ENCODE results near the gene RAC2. TPM values are rescaled to one million over a fixed set of nuclear protein-coding genes. Genes with fewer than 3 reads are reported as not detected.

The RAC2 gene
- total RNA-seq = 100 to 1,000 TPM; 834 to 907 TPM

DNA sequence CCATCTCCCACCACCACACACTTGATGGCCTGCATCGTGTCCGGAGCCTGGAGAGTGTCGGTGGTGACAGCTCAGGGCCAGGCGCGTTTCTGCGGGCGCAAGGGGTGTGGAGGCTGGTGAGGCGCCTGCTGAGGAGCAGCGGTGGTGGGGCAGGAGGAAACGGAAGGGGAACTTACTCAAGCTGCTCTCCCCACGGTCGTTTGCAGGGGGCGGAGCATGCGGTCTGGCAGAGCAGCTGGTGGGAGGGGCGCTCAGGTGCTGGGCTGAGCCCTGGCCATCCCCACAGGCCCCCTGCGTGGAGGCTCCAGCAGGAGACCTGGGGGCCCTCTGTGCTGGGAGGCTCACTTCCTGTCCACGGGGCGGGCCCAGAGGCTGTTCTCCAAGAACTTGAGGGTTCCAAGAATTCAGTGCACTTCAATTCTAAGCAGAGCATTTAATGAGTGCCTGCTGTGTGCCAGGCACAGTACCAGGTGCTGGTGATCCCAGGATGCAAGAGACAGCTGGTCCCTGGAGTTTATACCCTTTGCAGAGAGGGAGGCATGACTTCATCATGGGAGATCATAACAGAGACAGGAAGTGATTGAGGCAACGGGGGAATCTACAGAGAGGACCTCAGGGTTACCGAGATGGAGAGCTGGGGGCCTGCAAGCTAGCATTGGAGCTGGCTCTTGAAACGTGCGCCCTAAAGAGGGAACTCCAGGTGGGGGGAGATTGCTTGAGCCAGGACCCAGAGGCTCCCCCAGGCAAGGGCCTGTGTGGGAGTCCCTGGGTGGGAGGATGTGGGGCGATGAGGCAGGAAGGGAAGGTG is at the start of gene RAC2:
Gene RAC2 (minus strand): TSS at position 156 of the 808 bp plus-strand sequence. CDS start 121 bp downstream, at position 35.
- H3K4me3 Mint-ChIP-seq = peak within 1 kb of the TSS; percentile 100
- no peaks in the 10 kb centered on the region for H3K27me3 Mint-ChIP-seq
- peaks cover 49% of the 10 kb centered on the region for H3K4me1 Mint-ChIP-seq
- DNase-seq = peak; percentile 97
- H3K36me3 Mint-ChIP-seq = peaks cover 41% of the 10 kb centered on the region
- peak within 1 kb of the TSS; percentile 98 for H3K27ac Mint-ChIP-seq
- CTCF ChIA-PET = interaction anchor here (0.8 to 9.9 kb wide), 23 partner anchors 9 to 322 kb away, joined by 3 to 112 read pairs (median 5); partner anchors contain the start of genes CYTH4 and MFNG
- ATAC-seq = peak; percentile 60
- no peaks in the 10 kb centered on the region for H3K9me3 Mint-ChIP-seq (ENCODE audit: low read depth)

DNA sequence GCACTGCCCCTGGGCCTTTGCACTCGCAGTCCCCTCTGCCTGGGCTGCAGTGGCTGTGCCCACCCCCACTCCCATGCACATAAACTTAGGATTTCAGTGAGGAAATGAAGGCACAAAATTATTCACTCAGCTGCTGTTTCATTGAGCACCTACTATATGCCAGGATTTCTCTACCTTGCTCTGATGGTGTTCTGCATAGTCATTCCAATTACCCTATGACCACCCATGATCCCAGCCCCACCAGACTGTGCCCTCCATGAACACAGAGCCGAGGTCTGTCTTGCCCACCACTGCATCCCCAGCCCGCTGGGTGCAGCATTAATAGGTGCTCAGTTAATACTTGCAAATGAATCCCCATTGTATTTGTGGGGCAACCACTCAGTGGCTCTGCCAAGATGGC is 49.1 kb upstream of the RAC2 start:
- H3K27ac Mint-ChIP-seq = no peak overlapping the region
- no peaks in the 10 kb centered on the region for H3K9me3 Mint-ChIP-seq (ENCODE audit: low read depth)
- ATAC-seq (no peak), DNase-seq (no peak)
- H3K4me3 Mint-ChIP-seq = no peak overlapping the region
- CTCF ChIA-PET = no interaction called here
- peaks cover 72% of the 10 kb centered on the region for H3K36me3 Mint-ChIP-seq
- H3K27me3 Mint-ChIP-seq = no peaks in the 10 kb centered on the region
- peaks cover 56% of the 10 kb centered on the region for H3K4me1 Mint-ChIP-seq

DNA sequence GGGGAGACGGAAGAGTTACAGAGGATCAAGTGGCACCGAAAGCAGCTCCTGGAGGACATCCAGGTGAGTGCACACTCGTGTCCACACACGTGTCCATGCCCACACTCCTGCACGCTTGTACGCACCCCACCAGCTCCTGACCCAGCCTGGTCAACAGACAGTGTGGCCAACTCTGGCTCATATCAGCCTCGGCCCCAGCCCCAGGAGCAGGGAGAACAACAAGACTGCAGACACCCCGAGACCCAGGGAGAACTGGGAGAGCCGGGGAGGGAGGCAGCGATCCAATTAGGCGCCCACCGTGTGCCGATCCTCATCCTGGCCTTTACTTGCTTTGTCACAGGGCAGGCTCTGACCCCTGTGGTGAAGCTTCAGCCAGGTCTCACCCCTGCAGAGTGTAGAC is 48.6 kb upstream of the RAC2 start:
- CTCF ChIA-PET = no interaction called here
- Mint-ChIP-seq H3K4me1 (peaks cover 57% of the 10 kb centered on the region), H3K27me3 (no peaks in the 10 kb centered on the region), H3K27ac (no peak overlapping the region), H3K9me3 (ENCODE audit: low read depth) (no peaks in the 10 kb centered on the region), H3K4me3 (no peak overlapping the region), H3K36me3 (peaks cover 74% of the 10 kb centered on the region)
- ATAC-seq (no peak), DNase-seq (no peak)

DNA sequence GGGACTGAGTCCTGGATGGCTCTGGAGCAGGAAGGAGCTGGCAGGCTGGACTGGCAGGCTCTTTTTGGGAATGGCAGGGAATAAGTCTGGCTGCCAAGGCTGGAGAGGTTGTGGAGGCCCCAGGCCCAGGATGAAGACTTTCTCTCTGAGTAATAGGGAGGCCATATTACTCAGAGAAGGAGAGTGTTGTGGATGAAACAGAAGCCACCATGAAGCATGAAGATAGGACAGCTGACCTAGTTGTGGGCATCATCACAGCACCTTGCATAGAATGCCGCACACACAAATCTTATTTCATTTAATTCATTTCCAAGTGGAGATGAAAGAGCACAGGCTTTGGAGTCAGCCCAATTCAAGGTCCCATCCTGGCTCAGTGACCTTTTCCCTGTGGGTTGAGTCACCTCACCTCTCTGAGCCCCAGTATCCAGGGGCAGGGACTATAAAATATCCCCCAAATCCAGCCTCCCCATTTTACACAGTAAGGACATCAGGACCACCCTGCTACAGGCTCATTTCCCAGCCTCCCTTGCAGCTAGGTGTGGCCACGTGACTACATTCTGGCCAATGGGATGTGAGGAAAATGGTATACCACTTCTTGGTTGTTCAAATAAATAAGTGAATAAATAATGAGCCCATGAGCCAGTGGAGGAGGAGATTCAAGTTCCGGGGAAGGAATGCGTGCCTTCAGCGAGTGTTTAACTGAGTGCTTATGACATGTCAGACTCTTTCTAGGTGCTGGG is 47.7 kb upstream of the RAC2 start:
- H3K4me3 Mint-ChIP-seq = no peak overlapping the region
- no peaks in the 10 kb centered on the region for H3K9me3 Mint-ChIP-seq (ENCODE audit: low read depth)
- ATAC-seq = no peak
- peaks cover 76% of the 10 kb centered on the region for H3K36me3 Mint-ChIP-seq
- no peak for DNase-seq
- H3K4me1 Mint-ChIP-seq = peaks cover 62% of the 10 kb centered on the region
- H3K27me3 Mint-ChIP-seq = no peaks in the 10 kb centered on the region
- CTCF ChIA-PET = no interaction called here
- H3K27ac Mint-ChIP-seq = no peak overlapping the region

DNA sequence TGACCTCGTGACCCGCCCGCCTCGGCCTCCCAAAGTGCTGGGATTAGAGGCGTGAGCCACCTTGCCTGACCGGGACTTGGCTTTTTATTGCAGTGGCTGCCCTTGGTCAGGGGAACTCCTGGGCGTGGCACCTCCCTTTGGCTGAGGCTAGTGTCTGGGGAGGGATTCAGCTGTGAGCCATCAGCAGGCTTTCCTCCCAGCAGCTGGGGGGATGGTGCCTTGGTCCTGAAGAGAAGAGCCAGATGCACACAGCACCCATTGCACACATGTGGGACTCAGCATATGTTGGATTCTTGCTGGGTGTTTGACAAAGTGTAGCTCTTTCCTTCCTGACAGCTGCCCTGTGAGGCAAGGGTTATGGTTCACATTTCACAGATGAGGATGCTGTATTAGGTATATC is 46.7 kb upstream of the RAC2 start:
- CTCF ChIA-PET = interaction anchor here (1.0 kb wide), 1 partner anchor 24 kb away, joined by 3 read pairs; no protein-coding TSS in a partner anchor
- DNase-seq = no peak
- H3K27ac Mint-ChIP-seq = no peak overlapping the region
- H3K4me1 Mint-ChIP-seq = peaks cover 71% of the 10 kb centered on the region
- no peak overlapping the region for H3K4me3 Mint-ChIP-seq
- no peaks in the 10 kb centered on the region for H3K9me3 Mint-ChIP-seq (ENCODE audit: low read depth)
- ATAC-seq = no peak
- H3K27me3 Mint-ChIP-seq = no peaks in the 10 kb centered on the region
- H3K36me3 Mint-ChIP-seq = peaks cover 83% of the 10 kb centered on the region

DNA sequence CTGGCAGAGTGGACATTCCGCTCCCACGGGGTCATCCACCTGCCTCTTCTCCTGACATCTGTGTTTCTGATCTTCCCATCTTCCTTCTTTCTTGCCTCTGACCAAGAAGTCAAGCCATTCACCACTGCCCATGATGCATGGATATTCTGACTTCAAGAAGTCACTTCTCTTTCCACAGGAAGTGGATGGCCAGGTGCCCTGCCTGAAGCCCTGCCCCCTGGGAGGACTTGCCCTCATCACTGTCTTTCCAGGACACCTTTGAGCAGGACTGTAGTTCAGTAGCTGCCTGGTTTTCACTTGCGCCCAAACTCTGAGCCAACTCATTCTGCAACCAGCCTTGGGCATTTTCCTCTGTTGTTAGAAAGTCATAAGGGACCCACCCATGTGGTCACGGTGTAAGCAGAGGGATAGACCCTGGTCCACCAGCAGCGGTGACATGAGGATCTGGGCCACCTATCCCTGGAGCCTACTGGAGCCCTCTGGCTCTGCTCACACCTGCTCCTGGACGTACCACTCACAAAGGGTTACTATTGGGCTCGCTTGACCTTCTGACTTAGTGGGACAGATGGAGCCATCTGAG is 45.2 kb upstream of the RAC2 start:
- Mint-ChIP-seq H3K27me3 (no peaks in the 10 kb centered on the region), H3K4me1 (peaks cover 68% of the 10 kb centered on the region), H3K4me3 (no peak overlapping the region), H3K27ac (peak overlapping the region; percentile 26), H3K9me3 (ENCODE audit: low read depth) (no peaks in the 10 kb centered on the region), H3K36me3 (peaks cover 82% of the 10 kb centered on the region)
- CTCF ChIA-PET = interaction anchor here (1.4 kb wide), 1 partner anchor 20 kb away, joined by 3 read pairs; no protein-coding TSS in a partner anchor
- DNase-seq (no peak), ATAC-seq (no peak)

DNA sequence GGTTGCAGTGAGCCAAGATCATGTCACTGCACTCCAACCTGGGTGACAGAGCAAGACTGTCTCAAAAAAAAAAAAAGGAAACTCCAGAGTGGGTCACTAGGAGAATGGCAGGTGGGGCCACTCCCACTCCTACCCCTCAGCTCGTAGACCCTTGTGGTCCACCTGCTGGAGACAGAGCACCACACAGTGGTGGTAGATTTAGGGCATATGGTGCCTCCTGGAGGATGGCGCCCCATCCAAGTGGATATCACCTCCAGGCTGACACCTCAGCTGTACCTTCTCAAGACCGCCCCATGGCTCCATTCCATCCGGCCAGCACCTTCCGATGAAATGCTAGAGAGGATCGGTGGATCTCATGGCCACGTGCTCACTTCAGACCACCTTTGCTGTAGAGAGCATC is 44.5 kb upstream of the RAC2 start:
- Mint-ChIP-seq H3K4me3 (no peak overlapping the region), H3K4me1 (peaks cover 70% of the 10 kb centered on the region), H3K27me3 (no peaks in the 10 kb centered on the region), H3K9me3 (ENCODE audit: low read depth) (no peaks in the 10 kb centered on the region), H3K36me3 (peaks cover 83% of the 10 kb centered on the region), H3K27ac (no peak overlapping the region)
- CTCF ChIA-PET = no interaction called here
- ATAC-seq (no peak), DNase-seq (no peak)

DNA sequence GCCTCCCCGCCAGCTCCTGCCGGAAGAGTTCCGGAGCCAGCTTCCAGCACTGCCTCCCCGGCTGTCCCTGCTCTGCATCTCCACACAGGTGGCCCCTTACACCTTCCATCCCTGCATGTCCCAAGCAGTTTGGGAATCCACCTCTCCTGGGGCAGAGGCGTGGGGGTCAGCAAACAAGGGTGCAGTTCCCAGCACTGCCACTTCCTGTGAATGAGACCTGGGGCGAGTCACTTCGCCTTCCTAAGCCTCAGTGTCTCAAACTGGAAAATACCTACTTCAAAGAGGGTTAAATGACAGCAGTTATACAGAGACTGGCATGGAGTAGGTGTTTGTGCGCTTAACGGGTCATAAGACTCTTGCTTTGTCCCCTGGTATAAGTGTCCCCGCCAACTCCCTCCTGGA is 43.5 kb upstream of the RAC2 start:
- Mint-ChIP-seq H3K4me3 (no peak overlapping the region), H3K9me3 (ENCODE audit: low read depth) (no peaks in the 10 kb centered on the region), H3K4me1 (peaks cover 66% of the 10 kb centered on the region), H3K27ac (peak overlapping the region; percentile 27), H3K36me3 (peaks cover 82% of the 10 kb centered on the region), H3K27me3 (no peaks in the 10 kb centered on the region)
- ATAC-seq (no peak), DNase-seq (no peak)
- CTCF ChIA-PET = interaction anchor here (1.1 to 1.8 kb wide), 3 partner anchors 9 to 50 kb away, joined by 3 to 8 read pairs (median 3); no protein-coding TSS in a partner anchor

DNA sequence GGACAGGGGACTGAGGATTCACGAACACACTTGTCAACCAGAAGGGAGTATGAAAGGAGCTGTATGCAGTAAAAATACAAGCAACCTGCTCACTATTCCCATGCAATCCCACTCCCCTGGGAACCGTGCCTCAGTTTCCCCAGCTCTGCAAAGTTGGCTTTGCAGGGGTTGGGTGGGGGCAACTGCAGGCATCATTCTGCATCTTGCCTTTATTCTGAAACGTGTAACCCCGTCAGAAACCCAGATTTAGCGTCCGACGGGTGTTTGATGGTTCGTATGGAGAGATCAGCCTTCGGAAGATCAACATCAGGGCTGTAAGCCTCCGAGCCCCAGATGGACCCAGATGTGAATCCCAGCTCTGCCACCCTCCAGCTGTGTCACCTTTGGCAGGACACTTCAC is 41.9 kb upstream of the RAC2 start:
- CTCF ChIA-PET = interaction anchor here (1.1 to 3.5 kb wide), 4 partner anchors 10 to 19 kb away, joined by 3 to 17 read pairs (median 6); no protein-coding TSS in a partner anchor
- peaks cover 67% of the 10 kb centered on the region for H3K36me3 Mint-ChIP-seq
- ATAC-seq = no peak

DNA sequence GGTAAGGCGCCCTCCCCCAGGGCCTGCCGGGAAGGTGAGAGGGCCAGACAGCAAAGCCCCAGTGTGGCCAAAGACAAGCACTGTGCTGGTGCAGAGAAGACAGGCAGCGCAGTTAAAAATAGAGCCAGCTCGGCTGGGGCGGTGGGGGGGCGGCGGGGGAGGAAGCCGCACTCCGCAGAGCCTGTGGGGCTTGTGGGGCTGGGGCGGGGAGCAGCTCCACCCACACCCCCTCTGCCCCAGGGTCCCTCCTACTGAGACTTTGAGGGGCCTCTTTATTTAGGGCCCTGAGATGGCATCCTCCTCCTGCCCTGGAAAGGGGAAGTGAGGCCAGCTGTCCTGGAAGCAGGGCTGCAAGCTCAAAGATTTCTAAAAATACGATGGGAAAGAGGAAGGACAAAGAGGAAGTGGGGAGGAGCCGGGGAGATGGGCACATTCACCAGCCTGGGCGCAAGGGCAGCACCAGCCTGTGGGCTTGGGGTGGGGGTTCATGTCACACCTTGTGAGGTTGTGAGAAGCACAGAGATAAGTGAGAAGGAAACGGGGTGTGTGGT is 40.8 kb upstream of the RAC2 start:
- peaks cover 66% of the 10 kb centered on the region for H3K4me1 Mint-ChIP-seq
- CTCF ChIA-PET = interaction anchor here (0.8 to 3.5 kb wide), 7 partner anchors 11 to 144 kb away, joined by 3 to 17 read pairs (median 3); no protein-coding TSS in a partner anchor
- no peaks in the 10 kb centered on the region for H3K27me3 Mint-ChIP-seq
- DNase-seq (peak; percentile 60), ATAC-seq (peak; percentile 43)
- peak overlapping the region; percentile 98 for H3K27ac Mint-ChIP-seq
- H3K36me3 Mint-ChIP-seq = peaks cover 57% of the 10 kb centered on the region
- H3K4me3 Mint-ChIP-seq = peak overlapping the region; percentile 100
- no peaks in the 10 kb centered on the region for H3K9me3 Mint-ChIP-seq (ENCODE audit: low read depth)

More for the DNA sequence above, 41.9 kb upstream of the RAC2 start:
- Mint-ChIP-seq H3K27ac (no peak overlapping the region), H3K4me3 (peak overlapping the region; percentile 100), H3K9me3 (ENCODE audit: low read depth) (no peaks in the 10 kb centered on the region), H3K27me3 (no peaks in the 10 kb centered on the region), H3K4me1 (peaks cover 72% of the 10 kb centered on the region)
- no peak for DNase-seq

DNA sequence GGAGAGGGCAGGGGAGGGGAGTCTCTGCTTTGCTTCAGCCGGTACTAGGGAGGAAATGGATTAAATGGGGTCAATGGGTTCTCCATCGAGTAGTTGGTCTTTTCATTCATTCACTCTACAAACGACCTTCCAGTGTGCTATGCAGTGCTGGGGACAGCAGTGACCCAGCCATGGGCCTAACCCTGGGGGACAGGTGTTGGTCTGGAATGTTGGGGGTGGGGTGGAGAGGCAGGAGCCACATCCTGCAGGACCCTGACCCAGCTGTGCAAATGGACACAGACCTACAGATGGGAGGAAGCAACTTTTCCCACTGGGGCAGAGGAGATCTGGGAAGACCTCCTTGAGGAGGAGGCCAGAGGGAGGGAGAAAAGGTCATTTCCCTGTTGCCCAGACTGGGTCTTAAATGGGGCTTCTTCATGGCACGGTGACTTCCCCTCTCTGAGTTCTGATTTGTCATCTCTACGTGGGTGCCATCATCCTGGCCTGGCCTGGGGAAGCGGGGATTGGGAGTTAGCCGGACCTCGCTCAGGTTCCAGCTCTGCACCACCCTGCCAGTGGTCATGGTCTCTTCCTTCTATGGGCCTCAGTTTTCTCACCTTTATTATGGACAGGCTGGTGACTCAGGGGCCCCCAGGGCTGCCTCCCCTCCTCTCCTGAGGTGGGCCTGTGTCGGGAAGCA is 40.2 kb upstream of the RAC2 start:
- CTCF ChIA-PET = interaction anchor here (0.5 to 3.5 kb wide), 11 partner anchors 11 to 167 kb away, joined by 3 to 26 read pairs (median 4); no protein-coding TSS in a partner anchor
- peak overlapping the region; percentile 100 for H3K4me3 Mint-ChIP-seq
- H3K9me3 Mint-ChIP-seq (ENCODE audit: low read depth) = no peaks in the 10 kb centered on the region
- peaks cover 52% of the 10 kb centered on the region for H3K36me3 Mint-ChIP-seq
- H3K4me1 Mint-ChIP-seq = peaks cover 67% of the 10 kb centered on the region
- peak overlapping the region; percentile 98 for H3K27ac Mint-ChIP-seq
- DNase-seq (no peak), ATAC-seq (peak; percentile 3)
- no peaks in the 10 kb centered on the region for H3K27me3 Mint-ChIP-seq

DNA sequence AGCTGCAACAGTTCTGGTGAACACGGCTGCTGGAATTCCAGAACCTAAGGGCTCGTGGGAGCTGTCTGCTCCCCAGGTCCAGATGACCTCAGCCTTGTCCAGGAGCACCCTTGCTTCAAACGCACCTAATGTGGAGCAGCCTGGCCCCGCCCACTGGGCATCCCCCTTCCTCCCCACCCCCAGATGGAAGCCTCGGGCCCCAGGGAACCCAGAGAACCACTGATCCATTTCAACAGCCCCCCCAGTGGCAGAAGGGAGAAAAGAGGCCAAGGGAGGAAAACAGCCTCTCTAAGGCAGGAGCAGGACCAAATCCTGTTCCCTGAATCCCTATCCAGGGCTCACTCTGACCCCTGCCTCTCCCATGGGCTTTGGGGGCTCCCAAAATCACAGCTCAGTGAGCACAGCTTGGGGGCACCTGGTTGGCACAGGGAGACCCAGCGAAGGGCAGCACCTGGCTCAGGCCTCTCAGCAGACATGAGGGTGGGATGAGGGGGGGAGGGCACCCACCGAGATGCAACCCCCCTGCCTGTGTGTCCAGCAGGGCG is 39.4 kb upstream of the RAC2 start:
- Mint-ChIP-seq H3K4me1 (peaks cover 65% of the 10 kb centered on the region), H3K4me3 (peak overlapping the region; percentile 100), H3K36me3 (peaks cover 44% of the 10 kb centered on the region), H3K27me3 (no peaks in the 10 kb centered on the region), H3K9me3 (ENCODE audit: low read depth) (no peaks in the 10 kb centered on the region), H3K27ac (peak overlapping the region; percentile 98)
- DNase-seq (peak; percentile 63), ATAC-seq (no peak)
- CTCF ChIA-PET = interaction anchor here (0.5 to 3.5 kb wide), 12 partner anchors 10 to 309 kb away, joined by 3 to 26 read pairs (median 4); no protein-coding TSS in a partner anchor

All from activated CD8-positive, alpha-beta memory T cell treated with anti-CD3 and anti-CD28 coated beads, Interleukin-2, amount 10 ng/mL, durations not matched to agents 7 days and 5 days (primary cell).